Measurements from ENCODE around the gene SDC3.
"Not testable (repeated sequence)": the region's sequence is repeated elsewhere in the genome, so short reads cannot be mapped to it uniquely, and the experiment has no call there.

DNA sequence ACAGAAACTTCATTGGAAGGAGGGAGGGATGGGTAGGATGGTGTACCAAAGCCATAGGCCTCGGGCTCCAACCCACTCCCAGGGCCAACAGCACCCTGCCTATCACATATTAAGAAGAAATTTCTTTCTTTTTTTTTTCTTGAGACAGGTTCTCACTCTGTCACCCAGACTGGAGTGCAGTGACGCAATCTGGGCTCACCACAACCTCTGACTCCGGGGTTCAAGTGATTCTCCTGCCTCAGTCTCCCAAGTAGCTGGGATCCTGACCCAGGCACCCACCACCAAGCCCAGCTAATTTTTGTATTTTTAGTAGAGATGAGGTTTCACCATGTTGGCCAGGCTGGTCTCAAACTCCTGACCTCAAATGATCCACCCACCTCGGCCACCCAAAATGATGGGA is 40.5 kb downstream of the SDC3 start:
- not testable (repeated sequence) for TF ChIP-seq POLR2AphosphoS5 (IDR thresholded peaks at IDR 0.05); POLR2A (IDR thresholded peaks at IDR 0.05; ENCODE audit: low read depth); EP300 (IDR thresholded peaks at IDR 0.05)
- TF ChIP-seq, protein P1, sequence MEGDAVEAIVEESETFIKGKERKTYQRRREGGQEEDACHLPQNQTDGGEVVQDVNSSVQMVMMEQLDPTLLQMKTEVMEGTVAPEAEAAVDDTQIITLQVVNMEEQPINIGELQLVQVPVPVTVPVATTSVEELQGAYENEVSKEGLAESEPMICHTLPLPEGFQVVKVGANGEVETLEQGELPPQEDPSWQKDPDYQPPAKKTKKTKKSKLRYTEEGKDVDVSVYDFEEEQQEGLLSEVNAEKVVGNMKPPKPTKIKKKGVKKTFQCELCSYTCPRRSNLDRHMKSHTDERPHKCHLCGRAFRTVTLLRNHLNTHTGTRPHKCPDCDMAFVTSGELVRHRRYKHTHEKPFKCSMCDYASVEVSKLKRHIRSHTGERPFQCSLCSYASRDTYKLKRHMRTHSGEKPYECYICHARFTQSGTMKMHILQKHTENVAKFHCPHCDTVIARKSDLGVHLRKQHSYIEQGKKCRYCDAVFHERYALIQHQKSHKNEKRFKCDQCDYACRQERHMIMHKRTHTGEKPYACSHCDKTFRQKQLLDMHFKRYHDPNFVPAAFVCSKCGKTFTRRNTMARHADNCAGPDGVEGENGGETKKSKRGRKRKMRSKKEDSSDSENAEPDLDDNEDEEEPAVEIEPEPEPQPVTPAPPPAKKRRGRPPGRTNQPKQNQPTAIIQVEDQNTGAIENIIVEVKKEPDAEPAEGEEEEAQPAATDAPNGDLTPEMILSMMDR (IDR thresholded peaks at IDR 0.05) = not testable (repeated sequence)

Data from esophagus muscularis mucosa (tissue), 4 donors.